Body of pancreas (tissue), 4 donors: ENCODE results near the gene PSMA2. TPM values are rescaled to one million over a fixed set of nuclear protein-coding genes. Genes with fewer than 3 reads are reported as not detected.

Source experiments
- ATAC-seq: fragments of 150-250 bp; one replicate; pipeline ENCODE4 v1.9.1; 2016
- DNase-seq, 4 donors: peaks; one replicate each; pipeline ENCODE4 v3.0.0-alpha.2; 2019
- H3K27ac ChIP-seq, 4 donors: fragments of 200-600 bp; sonication (generic); 1 replicate in 3 of 4; 2 replicates in 1 of 4; pipeline versions ENCODE4 v1.5.1 to v1.6.1; 2016 to 2019; ENCODE audit warnings: mild to moderate bottlenecking in 1 of 4, mixed read lengths in 1 of 4, moderate library complexity in 1 of 4
- H3K27me3 ChIP-seq, 2 donors: fragments of 200-600 bp; sonication (generic); one replicate each; pipeline ENCODE4 v1.6.0; 2016; ENCODE audit warnings: mild to moderate bottlenecking in 1 of 2
- H3K36me3 ChIP-seq, 2 donors: fragments of 200-600 bp; sonication (generic); replicated peaks in 1 of 2; 2 replicates each; pipeline ENCODE4 v1.5.1; 2016; ENCODE audit warnings: low read depth in 2 of 2; ENCODE audit not compliant: insufficient read depth in 1 of 2
- H3K4me1 ChIP-seq: fragments of 200-600 bp; sonication (generic); one replicate; pipeline ENCODE4 v1.6.0; 2016
- H3K4me3 ChIP-seq, 2 donors: fragments of 200-600 bp; sonication (generic); 1 replicate in 1 of 2; 2 replicates in 1 of 2; pipeline ENCODE4 v1.5.1; 2016 to 2019
- H3K9me3 ChIP-seq, 3 donors: fragments of 200-600 bp; sonication (generic); 1 replicate in 2 of 3; 2 replicates in 1 of 3; pipeline ENCODE4 v1.5.1; 2016
- CTCF ChIP-seq, 7 experiments: fragments of 450-650 bp in 4 of 7; fragments of 200-600 bp in 3 of 7; sonication (generic) in 3 of 7; IDR thresholded peaks; one replicate each; pipeline ENCODE4 v1.5.1; 2016 to 2019; ENCODE audit warnings: antibody characterized with exemption in 7 of 7
- POLR2A ChIP-seq, 3 donors: fragments of 450-650 bp; IDR thresholded peaks; one replicate each; pipeline ENCODE4 v1.6.1; 2016; ENCODE audit warnings: antibody characterized with exemption in 3 of 3, mild to moderate bottlenecking in 2 of 3
- WGBS, 2 donors: methylation state at CpG; one replicate each; pipeline ENCODE4 v1.1.5; 2017; 5-methylcytosine and 5-hydroxymethylcytosine counted together
- intact Hi-C: fragments of 100-400 bp; cut with DNase I; formaldehyde crosslinking; loops from one replicate; pipeline ENCODE4 v1.15.1; 2023
- total RNA-seq, 2 donors: library from RNA; depleted of rRNA; stranded (reverse); fragments of >200 nt; gene quantifications; one replicate each; pipeline ENCODE4 v1.1.0, GENCODE V29; 2016

The PSMA2 gene
- total RNA-seq = 10 to 100 TPM; 28.0 to 32.7 TPM

DNA sequence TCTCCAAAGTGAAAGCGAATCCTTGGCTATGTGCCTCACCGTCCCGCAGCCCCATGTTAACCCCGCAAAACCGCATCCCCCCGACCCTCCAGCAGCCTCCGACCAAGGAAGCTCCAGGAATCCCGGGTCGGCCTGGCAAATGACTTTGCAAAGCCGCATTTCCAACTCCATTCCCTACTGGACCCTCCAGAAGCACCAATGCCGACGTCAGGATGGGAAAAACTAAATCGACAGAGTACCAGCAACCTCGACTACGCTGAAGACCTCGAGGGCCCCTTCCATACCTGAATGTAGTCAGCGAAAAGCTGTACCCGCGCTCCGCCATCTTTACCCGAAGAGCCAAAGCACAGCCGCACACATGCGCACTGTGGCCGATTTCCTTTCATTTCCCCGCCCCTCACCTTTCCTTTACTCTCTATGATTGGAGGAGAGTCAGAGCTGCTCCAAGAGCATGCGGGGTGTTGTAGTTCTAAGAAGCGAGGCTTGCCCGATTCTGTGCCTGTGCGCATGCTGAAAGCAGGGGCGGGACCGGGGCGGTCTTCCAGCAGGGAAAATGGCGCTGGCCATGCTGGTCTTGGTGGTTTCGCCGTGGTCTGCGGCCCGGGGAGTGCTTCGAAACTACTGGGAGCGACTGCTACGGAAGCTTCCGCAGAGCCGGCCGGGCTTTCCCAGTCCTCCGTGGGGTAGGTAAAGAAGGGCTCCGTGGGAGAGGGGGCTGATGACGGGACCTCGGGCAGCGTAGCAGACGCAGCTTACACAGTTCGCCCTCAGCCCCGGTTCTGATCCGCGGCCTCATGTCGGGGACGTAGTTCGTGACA is at the start of gene PSMA2, which contains the start of gene MRPL32:
PSMA2 (minus strand) TSS at position 341 of the 818 bp plus-strand sequence; CDS start at position 325, 16 bp downstream.
MRPL32 (plus strand) TSS at position 543 of the 818 bp plus-strand sequence; CDS start at position 554, 11 bp downstream.
- peak within 1 kb of the TSS; percentile 73 to 75 for H3K4me3 ChIP-seq
- no peaks in the 10 kb centered on the region for H3K27me3 ChIP-seq
- intact Hi-C loops = no loop called here
- ATAC-seq = peak; percentile 100
- peaks cover 0 to 8% of the 10 kb centered on the region in 2 donors for H3K36me3 ChIP-seq
- TF ChIP-seq CTCF (IDR thresholded peaks at IDR 0.05) (no peak), POLR2A (IDR thresholded peaks at IDR 0.05) (peak; percentile 51 to 82 (median 80))
- H3K9me3 ChIP-seq = no peaks in the 10 kb centered on the region
- peaks cover 47% of the 10 kb centered on the region for H3K4me1 ChIP-seq
- peak within 1 kb of the TSS; percentile 67 to 87 (median 75) for H3K27ac ChIP-seq
- peak; percentile 95 to 98 (median 96) for DNase-seq
- 0% methylated on average over 26 to 56 of the region's 56 CpGs for WGBS, 2 donors

- Histone ChIP-seq H3K36me3 (no peaks in the 10 kb centered on the region), H3K4me1 (no peaks in the 10 kb centered on the region), H3K9me3 (no peaks in the 10 kb centered on the region), H3K27me3 (no peaks in the 10 kb centered on the region), H3K27ac (no peak overlapping the region), H3K4me3 (no peak overlapping the region)
- ATAC-seq (no peak), DNase-seq (no peak)
- 70 to 87% methylated on average over 1 of the region's 1 CpG for WGBS, 2 donors
- intact Hi-C loops = no loop called here
- TF ChIP-seq CTCF (IDR thresholded peaks at IDR 0.05) = no peak
- TF ChIP-seq POLR2A (IDR thresholded peaks at IDR 0.05) = no peak
These were observed 49.6 kb upstream of the PSMA2 start for GRCh38 chr7:42981601-42982000.

GRCh38 chr7:42980514-42980913 is 48.5 kb upstream of the PSMA2 start:
- H3K4me1 ChIP-seq = no peaks in the 10 kb centered on the region
- no peak for ATAC-seq
- H3K36me3 ChIP-seq = no peaks in the 10 kb centered on the region
- H3K27ac ChIP-seq = no peak overlapping the region
- no peak for TF ChIP-seq POLR2A (IDR thresholded peaks at IDR 0.05)
- no peak for TF ChIP-seq CTCF (IDR thresholded peaks at IDR 0.05)
- no peak overlapping the region for H3K4me3 ChIP-seq
- H3K9me3 ChIP-seq = no peaks in the 10 kb centered on the region
- intact Hi-C loops = no loop called here
- WGBS, 2 donors = 62 to 67% methylated on average over 3 of the region's 3 CpGs
- no peaks in the 10 kb centered on the region for H3K27me3 ChIP-seq
- no peak for DNase-seq

DNA sequence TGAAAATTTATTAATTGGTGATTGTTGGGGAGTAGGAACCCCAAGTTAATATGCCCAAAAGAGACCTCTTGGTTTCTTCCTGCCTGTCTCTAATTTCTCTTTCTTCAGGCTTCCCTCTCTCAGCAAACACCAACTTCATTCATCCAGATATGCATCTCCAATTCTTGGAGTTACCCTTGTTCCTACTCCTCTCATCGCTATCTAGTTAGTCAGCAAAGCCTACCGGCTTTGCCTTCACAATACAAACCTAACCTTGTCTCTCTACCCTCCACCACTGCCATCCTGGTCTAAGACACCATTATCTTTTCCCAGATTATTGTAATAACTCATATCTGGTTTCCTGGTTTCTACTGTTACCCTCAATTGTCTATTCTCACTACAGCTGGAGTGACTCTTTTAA is 48.1 kb upstream of the PSMA2 start:
- H3K4me1 ChIP-seq = no peaks in the 10 kb centered on the region
- no peaks in the 10 kb centered on the region for H3K27me3 ChIP-seq
- intact Hi-C loops = no loop called here
- H3K9me3 ChIP-seq = no peaks in the 10 kb centered on the region
- DNase-seq (no peak), ATAC-seq (no peak)
- no peak for TF ChIP-seq CTCF (IDR thresholded peaks at IDR 0.05)
- TF ChIP-seq POLR2A (IDR thresholded peaks at IDR 0.05) = no peak
- H3K4me3 ChIP-seq = no peak overlapping the region
- 76 to 81% methylated on average over 2 of the region's 2 CpGs for WGBS, 2 donors
- no peak overlapping the region for H3K27ac ChIP-seq
- H3K36me3 ChIP-seq = no peaks in the 10 kb centered on the region

GRCh38 chr7:42978496-42978895 is 46.5 kb upstream of the PSMA2 start:
- intact Hi-C loops = no loop called here
- ATAC-seq (no peak), DNase-seq (no peak)
- Histone ChIP-seq H3K9me3 (no peaks in the 10 kb centered on the region), H3K27me3 (no peaks in the 10 kb centered on the region), H3K4me1 (no peaks in the 10 kb centered on the region), H3K4me3 (no peak overlapping the region), H3K27ac (no peak overlapping the region), H3K36me3 (no peaks in the 10 kb centered on the region)
- TF ChIP-seq CTCF (IDR thresholded peaks at IDR 0.05) (no peak), POLR2A (IDR thresholded peaks at IDR 0.05) (no peak)
